DOHH2 (cell line): ENCODE results near the gene AFDN.

Experiments
- H3F3A ChIP-seq: fragments of 200-600 bp; sonication (generic), shearing (Covaris generic); 2 replicates; pipeline ENCODE4 v1.6.0; 2016; ENCODE audit warnings: antibody characterized with exemption, mild to moderate bottlenecking; ENCODE audit not compliant: control insufficient read depth, insufficient read depth
- H3K27ac ChIP-seq: fragments of 200-600 bp; sonication (generic); 2 replicates; pipeline ENCODE4 v1.5.1; 2014; ENCODE audit warnings: low read depth, mild to moderate bottlenecking, low read length, moderate library complexity
- H3K27me3 ChIP-seq: fragments of 200-600 bp; sonication (generic); 2 replicates; pipeline ENCODE4 v1.6.1; 2014; ENCODE audit warnings: mild to moderate bottlenecking, low read length, mixed read lengths; ENCODE audit not compliant: control insufficient read depth
- H3K36me3 ChIP-seq: fragments of 200-600 bp; sonication (generic); 2 replicates; pipeline ENCODE4 v1.6.1; 2014; ENCODE audit warnings: mild to moderate bottlenecking, low read length, moderate library complexity, mixed read lengths; ENCODE audit not compliant: control insufficient read depth
- H3K4me1 ChIP-seq: fragments of 200-600 bp; sonication (generic); 2 replicates; pipeline ENCODE4 v1.6.1; 2014; ENCODE audit warnings: mild to moderate bottlenecking, low read length, mixed read lengths; ENCODE audit not compliant: control insufficient read depth
- H3K4me2 ChIP-seq: fragments of 200-600 bp; sonication (generic); 2 replicates; pipeline ENCODE4 v1.6.0; 2014; ENCODE audit warnings: mild to moderate bottlenecking, low read length, moderate library complexity
- H3K4me3 ChIP-seq: fragments of 200-600 bp; sonication (generic); 2 replicates; pipeline ENCODE4 v1.5.1; 2014; ENCODE audit warnings: mild to moderate bottlenecking, low read length, mixed read lengths
- H3K79me2 ChIP-seq: fragments of 200-600 bp; sonication (generic); 2 replicates; pipeline ENCODE4 v1.6.1; 2014; ENCODE audit warnings: mild to moderate bottlenecking, low read length, mixed read lengths; ENCODE audit not compliant: control insufficient read depth
- H3K9me2 ChIP-seq: fragments of 200-600 bp; sonication (generic); replicated peaks from 2 replicates; pipeline ENCODE4 v1.6.1; 2014; ENCODE audit warnings: mild to moderate bottlenecking, low read length, mixed read lengths; ENCODE audit not compliant: control insufficient read depth
- H3K9me3 ChIP-seq: fragments of 200-600 bp; sonication (generic); 2 replicates; pipeline ENCODE4 v1.6.1; 2014; ENCODE audit warnings: antibody characterized with exemption, low read length, mixed read lengths; ENCODE audit not compliant: control insufficient read depth, insufficient read depth
- H4K20me1 ChIP-seq: fragments of 200-600 bp; sonication (generic); 2 replicates; pipeline ENCODE4 v1.6.0; 2014; ENCODE audit warnings: low read depth, mild to moderate bottlenecking, antibody characterized with exemption, low read length, moderate library complexity; ENCODE audit not compliant: control insufficient read depth, insufficient read depth
- CTCF ChIP-seq: fragments of 200-600 bp; sonication (generic); IDR thresholded peaks from one replicate; pipeline ENCODE4 v1.5.1; 2014; ENCODE audit warnings: antibody characterized with exemption, mild to moderate bottlenecking, low read depth, low read length; ENCODE audit not compliant: poor library complexity, severe bottlenecking
- EZH2phosphoT487 ChIP-seq: fragments of 200-600 bp; sonication (generic); IDR thresholded peaks from 2 replicates; pipeline ENCODE4 v1.6.1; 2017; ENCODE audit warnings: borderline replicate concordance, mild to moderate bottlenecking, antibody characterized with exemption, low read length, moderate library complexity, mixed read lengths

AFDN gene

GRCh38 chr6:167918548-167919278 lies 92.0 kb downstream of the AFDN start:
- TF ChIP-seq EZH2phosphoT487 (no peak), CTCF (no peak)
- no peak overlapping the region for H3K27ac ChIP-seq
- H3K4me1 ChIP-seq, result no peaks in the 10 kb centered on the region
- no peaks in the 10 kb centered on the region for H3K27me3 ChIP-seq
- no peaks in the 10 kb centered on the region; the same call in 1 of the 2 replicates for H4K20me1 ChIP-seq
- H3K4me3 ChIP-seq, result no peak overlapping the region
- no peaks in the 10 kb centered on the region for H3K9me3 ChIP-seq
- H3F3A ChIP-seq, result no peaks in the 10 kb centered on the region
- H3K4me2 ChIP-seq, result no peak overlapping the region
- H3K36me3 ChIP-seq, result peaks cover 11% of the 10 kb centered on the region
- H3K9me2 ChIP-seq, result no peaks in the 10 kb centered on the region
- H3K79me2 ChIP-seq, result no peaks in the 10 kb centered on the region

- Histone ChIP-seq H3F3A (no peaks in the 10 kb centered on the region), H3K36me3 (peaks cover 11% of the 10 kb centered on the region)
Measured at GRCh38 chr6:167919349-167919748, 92.6 kb downstream of the AFDN start.

GRCh38 chr6:167920165-167920564 lies 93.5 kb downstream of the AFDN start:
- no peaks in the 10 kb centered on the region for H3K9me2 ChIP-seq
- no peaks in the 10 kb centered on the region; the same call in 1 of the 2 replicates for H4K20me1 ChIP-seq

More at GRCh38 chr6:167919349-167919748, 92.6 kb downstream of the AFDN start:
- Histone ChIP-seq H3K79me2 (no peaks in the 10 kb centered on the region), H3K27me3 (no peaks in the 10 kb centered on the region), H4K20me1 (no peaks in the 10 kb centered on the region; the same call in 1 of the 2 replicates), H3K9me3 (no peaks in the 10 kb centered on the region), H3K4me1 (no peaks in the 10 kb centered on the region), H3K9me2 (no peaks in the 10 kb centered on the region), H3K4me2 (no peak overlapping the region), H3K4me3 (no peak overlapping the region), H3K27ac (no peak overlapping the region)
- no peak for TF ChIP-seq EZH2phosphoT487
- no peak for TF ChIP-seq CTCF

More at GRCh38 chr6:167920165-167920564, 93.5 kb downstream of the AFDN start:
- H3K4me3 ChIP-seq, result no peak overlapping the region
- no peaks in the 10 kb centered on the region for H3K9me3 ChIP-seq
- no peaks in the 10 kb centered on the region for H3F3A ChIP-seq
- H3K27ac ChIP-seq, result no peak overlapping the region
- H3K27me3 ChIP-seq, result no peaks in the 10 kb centered on the region
- H3K4me1 ChIP-seq, result no peaks in the 10 kb centered on the region
- no peak for TF ChIP-seq EZH2phosphoT487
- TF ChIP-seq CTCF, result no peak
- H3K36me3 ChIP-seq, result peaks cover 11% of the 10 kb centered on the region
- no peak overlapping the region for H3K4me2 ChIP-seq
- no peaks in the 10 kb centered on the region for H3K79me2 ChIP-seq
